Activated T-cell treated with anti-CD3 and anti-CD28 coated beads for 48 hours (primary cell): ENCODE results near the gene MEX3A.
"Not testable (repeated sequence)": the region's sequence is repeated elsewhere in the genome, so short reads cannot be mapped to it uniquely, and the experiment has no call there.

Source experiments
- DNase-seq: peaks from one replicate; pipeline ENCODE4 v3.0.0-alpha.2; 2020; ENCODE audit warnings: low read depth

MEX3A gene

DNA sequence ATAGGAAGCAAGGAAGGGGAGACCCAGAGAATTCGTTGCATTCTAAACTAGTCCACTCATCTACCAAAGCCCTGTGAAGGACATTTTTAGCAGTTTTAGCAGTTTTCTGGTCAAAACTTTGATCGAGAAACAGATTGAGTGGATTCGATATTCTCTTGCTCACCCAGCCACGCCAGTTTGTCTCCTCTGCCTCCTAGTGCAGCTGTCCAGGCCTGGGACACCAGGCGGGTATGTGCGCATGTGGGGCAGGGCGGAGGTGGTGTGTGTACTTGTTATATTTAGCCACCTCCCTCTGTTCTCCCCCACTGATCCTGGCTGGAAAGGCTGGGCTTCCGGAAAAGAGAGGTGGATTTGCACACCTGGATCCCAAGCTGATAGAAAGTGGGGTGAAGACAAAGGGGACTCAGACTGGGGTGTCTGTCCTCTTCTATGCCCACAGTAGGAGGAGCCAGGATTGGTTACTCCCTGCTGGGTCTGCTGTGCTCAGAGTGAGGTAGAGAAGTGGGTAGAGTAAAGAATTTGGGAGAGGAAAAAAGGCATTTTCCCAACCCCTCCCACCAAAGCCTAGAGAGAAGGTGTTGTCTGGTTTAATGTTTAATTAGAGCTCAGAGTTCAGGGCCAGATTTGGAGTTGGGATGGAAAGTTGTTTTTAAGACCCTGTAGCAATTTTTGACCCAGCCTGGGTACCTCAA lies 36.1 kb upstream of the MEX3A start:
- no peak for DNase-seq

GRCh38 chr1:156117414-156118176 lies 35.3 kb upstream of the MEX3A start:
- DNase-seq, result no peak

DNA sequence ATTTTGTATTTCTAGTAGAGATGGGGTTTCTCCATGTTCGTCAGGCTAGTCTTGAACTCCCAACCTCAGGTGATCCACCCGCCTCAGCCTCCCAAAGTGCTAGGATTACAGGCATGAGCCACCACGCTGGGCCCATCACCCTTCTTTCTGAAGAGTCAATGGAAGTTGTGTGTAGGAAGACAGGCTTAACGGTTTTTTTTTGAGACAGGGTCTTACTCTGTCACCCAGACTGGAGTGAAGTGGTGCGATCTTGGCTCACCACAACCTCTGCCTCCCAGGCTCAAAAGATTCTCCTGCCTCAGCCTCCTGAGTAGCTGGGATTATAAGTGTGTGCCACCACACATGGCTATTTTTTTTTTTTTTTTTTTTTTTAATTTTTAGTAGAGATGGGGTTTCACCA lies 34.5 kb upstream of the MEX3A start:
- not testable (repeated sequence) for DNase-seq

DNA sequence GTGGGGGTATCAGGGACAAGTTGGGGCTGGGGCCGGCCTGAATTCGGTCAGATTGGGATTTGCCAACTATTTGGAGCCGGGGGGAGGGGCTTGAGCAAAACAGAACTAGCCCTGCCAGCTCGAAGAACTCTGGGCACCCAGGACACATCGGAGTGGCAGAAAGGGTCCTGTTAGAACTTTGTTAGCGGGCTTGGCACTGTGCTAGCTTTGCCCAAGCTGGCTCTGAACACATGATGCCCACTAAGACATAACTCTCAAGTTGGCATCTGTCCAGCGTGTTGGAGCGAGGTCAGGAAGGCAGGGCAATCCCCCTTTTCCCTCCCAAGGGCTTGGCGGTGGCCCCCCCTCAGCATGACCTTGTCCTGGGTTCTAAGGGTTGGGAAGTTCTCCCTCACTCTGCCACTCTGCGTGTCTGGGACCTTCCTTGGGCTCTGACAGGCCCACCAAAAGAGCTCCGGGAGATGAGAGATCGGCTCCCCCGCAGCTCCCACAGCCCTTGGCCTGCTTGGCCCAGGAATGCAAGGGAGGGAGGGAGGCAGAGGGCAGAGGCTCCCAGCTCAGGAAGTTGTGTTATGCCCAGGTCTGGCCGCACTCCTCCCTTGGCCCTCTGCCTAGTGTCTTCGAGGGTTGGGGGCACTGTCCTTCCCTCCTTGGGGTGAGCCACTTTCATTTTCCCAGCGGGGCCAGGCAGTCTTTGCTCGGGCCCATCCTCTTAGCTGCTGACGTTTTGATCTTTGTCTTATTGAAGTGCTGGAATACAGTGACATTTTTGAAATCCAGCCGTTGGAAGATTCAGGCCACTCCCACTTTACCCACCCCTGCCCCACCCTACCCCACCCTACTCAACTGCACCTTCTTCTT lies 33.5 kb upstream of the MEX3A start:
- no peak for DNase-seq

GRCh38 chr1:156114919-156115513 lies 32.8 kb upstream of the MEX3A start:
- DNase-seq, result no peak

GRCh38 chr1:156114101-156114918 lies 32.0 kb upstream of the MEX3A start, which contains the start of gene LMNA:
Gene LMNA, plus strand, starts transcription at chr1:156114711. Its CDS starts 208 bp downstream, at chr1:156114919.
- peak; percentile 73 for DNase-seq

- DNase-seq, result no peak
Observed at GRCh38 chr1:156113282-156113950, 31.2 kb upstream of the MEX3A start.

DNA sequence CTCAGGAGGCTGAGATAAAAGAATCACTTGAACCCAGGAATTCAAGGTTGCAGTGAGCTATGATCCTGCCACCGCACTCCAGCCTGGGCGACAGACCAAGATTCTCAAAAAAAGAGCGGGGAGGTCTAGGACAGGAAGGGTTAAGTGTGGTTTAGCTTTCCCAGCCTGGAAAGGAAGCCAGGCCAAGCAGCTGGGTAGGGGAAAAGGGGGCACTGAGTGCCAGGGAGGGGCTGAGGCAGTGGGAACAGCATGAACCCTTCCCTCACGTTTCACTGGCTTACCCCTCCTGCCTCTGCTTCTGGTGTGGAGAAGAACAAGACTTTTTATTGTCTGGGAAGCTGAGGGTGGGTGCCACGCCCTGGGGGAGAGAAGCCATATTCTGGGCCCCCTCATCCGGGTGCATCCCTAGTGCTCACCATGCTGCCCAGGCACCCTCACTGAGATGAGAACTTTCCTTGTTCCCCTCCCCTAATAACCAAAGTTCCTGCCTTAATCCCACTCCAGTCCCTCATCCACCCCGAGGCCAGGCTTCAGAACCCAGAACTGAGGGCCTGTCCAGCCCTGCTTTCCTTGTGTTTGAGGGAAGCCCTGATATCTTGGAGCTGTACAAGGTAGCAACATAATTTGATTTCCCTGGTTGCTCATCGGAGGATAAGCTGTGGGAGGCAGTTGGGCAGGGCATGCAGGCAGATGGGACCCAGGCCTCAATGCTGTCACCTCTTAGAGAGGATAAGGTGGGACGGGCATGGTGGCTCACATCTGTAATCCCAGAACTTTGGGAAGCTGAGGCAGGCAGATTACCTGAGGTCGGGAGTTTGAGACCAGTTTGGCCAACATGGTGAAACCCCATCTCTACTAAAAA lies 30.2 kb upstream of the MEX3A start:
- no peak for DNase-seq

GRCh38 chr1:156111355-156111962 lies 29.2 kb upstream of the MEX3A start:
- no peak for DNase-seq

DNA sequence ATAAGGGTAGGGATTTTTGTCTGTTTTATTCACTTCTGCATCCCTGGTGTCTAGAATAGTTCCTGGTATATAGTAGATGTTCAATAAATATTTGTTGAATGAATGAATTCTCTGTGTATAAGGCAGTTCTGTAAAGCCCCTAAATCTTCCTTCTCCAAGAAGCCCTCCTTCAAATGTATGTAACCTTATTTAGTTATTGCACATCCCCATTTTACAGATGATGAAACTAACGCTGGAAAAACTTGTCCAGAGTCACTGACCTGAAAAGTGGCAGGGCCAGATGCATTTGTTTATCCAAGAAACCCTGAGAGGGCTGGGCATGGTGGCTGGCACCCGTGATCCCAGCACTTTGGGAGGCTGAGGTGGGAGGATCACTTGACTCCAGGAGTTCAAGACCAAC lies 28.0 kb upstream of the MEX3A start:
- no peak for DNase-seq

DNA sequence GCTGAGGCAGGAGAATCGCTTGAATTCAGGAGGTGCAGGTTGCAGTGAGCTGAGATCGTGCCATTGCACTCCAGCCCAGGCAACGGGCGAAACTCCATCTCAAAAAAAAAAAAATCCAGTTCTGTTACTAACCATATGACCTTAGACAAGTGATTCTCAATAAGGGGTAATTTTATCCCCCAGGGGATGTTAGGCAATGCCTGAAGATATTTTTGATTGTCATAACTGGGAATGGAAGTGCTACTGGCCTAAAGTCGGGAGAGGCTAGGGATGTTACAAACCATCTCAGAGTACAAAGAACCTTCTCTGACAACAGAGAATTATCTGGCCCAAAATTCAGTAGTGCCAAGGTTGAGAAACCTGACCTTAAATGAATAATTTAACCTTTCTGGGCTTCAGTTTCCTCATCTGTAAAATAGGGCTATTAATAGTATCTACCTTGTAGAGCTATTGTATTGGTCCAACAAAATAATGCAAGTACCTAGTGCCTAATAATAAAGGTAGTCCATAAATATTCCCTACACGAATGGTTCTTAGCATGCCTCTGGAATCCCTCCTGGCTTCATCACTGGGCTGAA lies 26.5 kb upstream of the MEX3A start:
- no peak for DNase-seq

- no peak for DNase-seq
Observed at GRCh38 chr1:156108057-156108456, 25.8 kb upstream of the MEX3A start.

DNA sequence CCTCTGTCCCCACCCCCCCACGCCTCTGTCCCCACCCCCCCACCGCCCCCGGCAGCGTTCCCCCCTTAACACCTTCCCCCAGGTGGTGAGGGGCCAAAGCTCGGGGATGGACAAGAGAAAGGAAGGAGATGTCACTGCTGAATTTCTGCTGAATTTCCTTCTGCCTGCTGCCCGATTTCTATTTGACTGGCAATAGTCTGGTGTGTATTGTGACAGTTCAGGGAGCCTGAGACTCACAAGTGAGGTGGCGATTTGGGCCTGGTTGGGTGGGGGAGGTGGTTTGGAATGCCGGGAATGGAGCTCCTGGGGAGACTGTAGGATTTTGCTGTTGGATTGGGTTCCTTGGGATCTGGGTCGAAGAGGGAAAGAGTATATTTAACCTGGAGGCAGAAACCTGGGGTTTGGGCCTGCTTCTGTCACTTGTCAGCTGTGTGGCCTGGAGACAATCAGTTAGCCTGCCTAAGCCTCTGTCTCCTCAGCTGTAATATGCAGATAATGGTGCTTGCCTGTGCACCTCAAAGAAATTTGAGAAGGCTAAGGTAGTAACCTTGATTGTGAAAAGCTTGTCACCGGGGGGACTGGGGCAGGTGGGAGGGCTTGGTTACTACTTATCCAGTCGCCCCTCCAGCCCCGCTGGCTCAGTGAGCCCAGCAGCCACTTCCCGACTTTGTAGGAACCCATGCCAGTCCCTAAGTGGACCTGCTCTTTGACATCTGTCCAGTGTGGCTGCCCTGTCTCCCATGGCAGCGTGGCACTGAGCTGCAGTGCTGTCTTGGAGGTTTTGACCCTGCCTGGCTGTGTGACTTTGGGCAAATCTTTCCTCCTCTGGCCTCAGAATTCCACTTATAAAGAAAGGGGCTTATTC lies 24.6 kb upstream of the MEX3A start:
- DNase-seq, result no peak

- no peak for DNase-seq
Observed at GRCh38 chr1:156104861-156105832, 22.9 kb upstream of the MEX3A start.

DNA sequence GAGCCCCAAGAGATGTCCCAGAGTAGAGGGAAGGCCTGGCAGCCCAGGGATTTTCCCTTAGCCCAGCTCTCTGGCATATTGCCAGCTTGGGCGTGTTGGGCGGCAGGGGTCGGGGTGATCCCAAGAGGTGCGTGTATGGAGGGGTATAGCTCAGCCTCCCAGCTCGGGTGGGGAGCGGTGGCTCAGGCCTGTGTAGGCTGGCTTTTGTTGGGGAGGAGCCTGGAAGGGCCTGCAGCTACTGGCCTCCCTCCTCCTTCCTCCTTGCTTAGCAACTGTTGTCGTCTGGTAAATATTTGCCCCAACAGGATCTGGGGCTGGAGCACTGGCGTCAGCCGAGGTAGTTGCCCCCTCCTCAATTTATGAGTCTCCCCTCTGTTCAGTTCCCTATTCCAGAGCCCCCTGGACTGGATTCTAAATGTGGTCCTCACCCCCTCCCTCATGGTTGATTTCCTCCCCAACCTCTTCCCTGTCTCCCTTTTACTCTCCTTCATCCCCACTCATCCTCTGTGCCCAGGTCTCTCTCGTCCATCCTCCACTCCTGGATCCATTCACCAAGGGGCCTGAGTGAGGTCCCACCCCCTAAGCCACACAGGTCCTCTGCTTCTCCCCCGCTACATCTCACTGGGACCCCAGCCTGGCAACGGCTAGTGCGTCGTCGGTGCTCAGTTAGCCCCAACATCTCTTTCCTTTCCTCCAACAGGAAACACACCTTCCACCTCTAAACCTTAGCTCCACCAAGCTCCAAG lies 22.0 kb upstream of the MEX3A start:
- no peak for DNase-seq

- no peak for DNase-seq
Observed at GRCh38 chr1:156103521-156103947, 21.3 kb upstream of the MEX3A start.
